Left renal pelvis (tissue), 4 donors: ENCODE measurements around the gene ZBED3. TPM values are rescaled to one million over a fixed set of nuclear protein-coding genes. Genes with fewer than 3 reads are reported as not detected.
"Not testable (repeated sequence)": the region's sequence is repeated elsewhere in the genome, so short reads cannot be mapped to it uniquely, and the experiment has no call there.

Experiments used
- DNase-seq, 4 donors: peaks; one replicate each; pipeline ENCODE4 v3.0.0-alpha.2; 2013; ENCODE audit warnings: low read depth in 4 of 4, low spot score in 3 of 4
- polyA plus RNA-seq, 4 donors: library from polyadenylated mRNA; unstranded; fragments of 120-200 nt; gene quantifications; one replicate each; pipeline ENCODE4 v1.2.1, GENCODE V29; 2013; ENCODE audit not compliant: insufficient read length in 4 of 4

ZBED3 gene
- 10 to 100 TPM; 21.2 to 33.5 (median 31.4) TPM for polyA plus RNA-seq

GRCh38 chr5:77086689-77087483, at the start of gene ZBED3:
Gene ZBED3 (minus strand): TSS chr5:77087285. CDS start chr5:77077878, 9,407 bp downstream.
- DNase-seq = peak; percentile 78 to 84 (median 78)

GRCh38 chr5:77133061-77133758, 46.1 kb upstream of the ZBED3 start:
- DNase-seq = no peak

GRCh38 chr5:77131361-77131760, 44.3 kb upstream of the ZBED3 start:
- no peak for DNase-seq

- no peak for DNase-seq
These were observed 42.4 kb upstream of the ZBED3 start for GRCh38 chr5:77129391-77129990.

- DNase-seq = no peak
These were observed 41.5 kb upstream of the ZBED3 start for GRCh38 chr5:77128411-77129061.

- no peak for DNase-seq
These were observed 36.0 kb upstream of the ZBED3 start for GRCh38 chr5:77123057-77123456.

GRCh38 chr5:77120706-77121105, 33.6 kb upstream of the ZBED3 start:
- no peak for DNase-seq

- DNase-seq = no peak
These were observed 33.0 kb upstream of the ZBED3 start for GRCh38 chr5:77120086-77120485.

- DNase-seq = no peak
These were observed 30.1 kb upstream of the ZBED3 start for GRCh38 chr5:77117161-77117560.

GRCh38 chr5:77107035-77107434, 19.9 kb upstream of the ZBED3 start:
- DNase-seq = not testable (repeated sequence)

GRCh38 chr5:77104813-77105212, 17.7 kb upstream of the ZBED3 start:
- DNase-seq = no peak

- DNase-seq = no peak
These were observed 16.4 kb upstream of the ZBED3 start for GRCh38 chr5:77103457-77103856.

GRCh38 chr5:77102549-77102948, 15.5 kb upstream of the ZBED3 start:
- no peak for DNase-seq

GRCh38 chr5:77101298-77101697, 14.2 kb upstream of the ZBED3 start:
- no peak for DNase-seq

GRCh38 chr5:77095189-77095588, 8.1 kb upstream of the ZBED3 start:
- DNase-seq = no peak

- peak; percentile 39 to 48 (median 46) for DNase-seq
These were observed 588 bp upstream of the ZBED3 start for GRCh38 chr5:77087484-77088261.

- peak in 2 of 4 donors; percentile 21 to 83 for DNase-seq
These were observed 757 bp downstream of the ZBED3 start for GRCh38 chr5:77086368-77086688.

- DNase-seq = no peak
These were observed 4.0 kb downstream of the ZBED3 start for GRCh38 chr5:77083088-77083487.

- DNase-seq = no peak
These were observed 4.8 kb downstream of the ZBED3 start for GRCh38 chr5:77082280-77082679.

GRCh38 chr5:77080905-77081304, 6.2 kb downstream of the ZBED3 start:
- no peak for DNase-seq
